GM12872 (cell line): ENCODE data around the gene IGFBP1.

ENCODE experiments used
- TF ChIP-seq, protein P1 (sequence below): IDR thresholded peaks from 3 replicates; pipeline ENCODE4 v1.5.1; 2011; ENCODE audit warnings: low read depth, mild to moderate bottlenecking, low read length, moderate library complexity; ENCODE audit not compliant: insufficient read depth

IGFBP1 gene

DNA sequence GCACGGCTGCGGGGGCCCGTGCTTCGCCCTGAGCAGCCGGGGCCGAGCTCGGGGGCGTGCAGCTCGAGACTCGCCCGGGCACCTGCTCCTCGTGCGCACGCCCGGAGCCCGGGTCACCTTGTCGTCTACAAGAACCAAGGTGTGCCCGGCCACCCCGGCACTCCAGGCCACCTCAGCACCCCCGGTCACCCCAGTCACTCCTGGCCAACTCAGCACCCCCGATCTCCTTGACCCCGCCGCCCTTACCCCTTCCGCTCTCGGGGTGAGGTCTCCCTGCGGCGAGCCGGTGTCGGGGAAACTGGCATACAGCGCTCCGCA is 33.1 kb downstream of the IGFBP1 start:
- TF ChIP-seq, protein P1, sequence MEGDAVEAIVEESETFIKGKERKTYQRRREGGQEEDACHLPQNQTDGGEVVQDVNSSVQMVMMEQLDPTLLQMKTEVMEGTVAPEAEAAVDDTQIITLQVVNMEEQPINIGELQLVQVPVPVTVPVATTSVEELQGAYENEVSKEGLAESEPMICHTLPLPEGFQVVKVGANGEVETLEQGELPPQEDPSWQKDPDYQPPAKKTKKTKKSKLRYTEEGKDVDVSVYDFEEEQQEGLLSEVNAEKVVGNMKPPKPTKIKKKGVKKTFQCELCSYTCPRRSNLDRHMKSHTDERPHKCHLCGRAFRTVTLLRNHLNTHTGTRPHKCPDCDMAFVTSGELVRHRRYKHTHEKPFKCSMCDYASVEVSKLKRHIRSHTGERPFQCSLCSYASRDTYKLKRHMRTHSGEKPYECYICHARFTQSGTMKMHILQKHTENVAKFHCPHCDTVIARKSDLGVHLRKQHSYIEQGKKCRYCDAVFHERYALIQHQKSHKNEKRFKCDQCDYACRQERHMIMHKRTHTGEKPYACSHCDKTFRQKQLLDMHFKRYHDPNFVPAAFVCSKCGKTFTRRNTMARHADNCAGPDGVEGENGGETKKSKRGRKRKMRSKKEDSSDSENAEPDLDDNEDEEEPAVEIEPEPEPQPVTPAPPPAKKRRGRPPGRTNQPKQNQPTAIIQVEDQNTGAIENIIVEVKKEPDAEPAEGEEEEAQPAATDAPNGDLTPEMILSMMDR = no peak

DNA sequence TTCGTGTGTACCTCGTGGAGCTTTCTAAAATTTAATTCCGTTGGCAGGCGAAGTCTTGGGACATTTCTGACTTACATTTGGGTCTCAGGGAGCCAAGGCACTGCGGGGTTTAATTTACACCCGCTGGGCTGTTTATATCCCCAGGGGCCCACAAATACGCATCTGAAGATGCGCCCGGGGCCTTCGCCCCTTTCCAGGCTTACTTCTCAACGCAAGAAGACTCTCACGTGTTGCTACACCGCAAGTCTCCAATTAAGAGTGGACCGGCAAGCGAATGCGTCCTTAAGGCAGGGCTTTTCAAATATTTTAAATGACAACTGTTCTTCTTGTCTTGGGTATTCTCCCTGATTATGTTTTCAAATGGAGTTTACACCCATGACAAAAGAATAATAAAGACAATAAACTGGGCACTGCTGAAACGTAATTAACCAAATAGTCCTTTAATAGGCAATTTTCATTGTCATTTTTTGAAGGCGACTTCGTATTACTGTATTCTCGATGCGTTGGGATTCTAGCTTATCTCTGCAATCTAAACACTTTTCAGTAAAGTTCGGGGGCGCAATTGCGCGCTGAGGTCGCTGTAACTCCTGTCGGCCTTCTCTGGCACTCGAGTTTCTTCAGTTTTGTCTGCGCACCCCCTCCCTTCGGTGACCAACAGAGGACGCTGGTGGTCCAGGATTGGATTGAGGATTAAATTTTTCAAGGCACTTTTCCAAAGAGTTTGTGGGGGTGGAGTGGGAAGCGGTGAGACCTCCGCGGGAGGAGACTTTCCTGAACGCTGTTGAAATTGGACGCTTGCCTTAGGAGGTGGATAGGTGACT is 33.6 kb downstream of the IGFBP1 start:
- TF ChIP-seq, protein P1 = peak; percentile 55

DNA sequence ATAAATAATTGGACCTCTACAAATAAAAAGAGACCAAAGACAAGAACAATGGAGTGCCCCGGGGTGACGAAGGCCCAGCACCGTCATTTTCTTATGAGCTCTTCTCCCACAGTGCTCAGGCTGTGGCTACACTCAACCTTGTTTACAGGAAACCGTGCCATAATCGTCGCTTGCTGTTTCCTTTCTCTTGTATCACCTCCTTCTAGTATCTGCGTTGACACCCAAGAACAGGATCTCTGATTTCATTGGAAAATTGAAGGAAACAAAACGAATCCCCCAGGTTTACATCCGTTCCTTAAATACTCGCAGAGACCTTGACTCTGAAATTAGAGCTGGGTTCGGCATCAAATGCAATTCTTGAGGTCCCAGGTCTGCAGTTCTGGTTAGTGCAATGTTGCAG is 34.5 kb downstream of the IGFBP1 start:
- TF ChIP-seq, protein P1 = no peak

DNA sequence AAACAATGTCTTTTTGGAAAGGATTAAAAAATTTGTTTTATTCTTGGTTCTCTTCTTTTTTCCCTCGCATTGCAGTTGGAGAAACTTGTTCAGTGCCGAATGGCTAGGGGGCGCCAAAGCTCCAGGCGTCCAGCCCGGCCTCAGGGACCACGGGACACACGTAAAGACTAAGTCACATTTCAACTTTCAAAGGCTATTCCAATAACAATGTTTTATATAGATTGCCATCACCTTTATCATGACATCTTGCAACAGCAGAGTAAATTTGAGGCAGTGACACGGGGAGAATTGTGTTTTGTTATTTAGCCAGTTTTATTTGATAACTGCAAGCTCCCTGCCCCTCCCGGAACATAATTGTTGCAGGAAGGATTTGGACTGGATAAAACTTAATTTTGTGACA is 35.0 kb downstream of the IGFBP1 start:
- TF ChIP-seq, protein P1 = peak; percentile 79

DNA sequence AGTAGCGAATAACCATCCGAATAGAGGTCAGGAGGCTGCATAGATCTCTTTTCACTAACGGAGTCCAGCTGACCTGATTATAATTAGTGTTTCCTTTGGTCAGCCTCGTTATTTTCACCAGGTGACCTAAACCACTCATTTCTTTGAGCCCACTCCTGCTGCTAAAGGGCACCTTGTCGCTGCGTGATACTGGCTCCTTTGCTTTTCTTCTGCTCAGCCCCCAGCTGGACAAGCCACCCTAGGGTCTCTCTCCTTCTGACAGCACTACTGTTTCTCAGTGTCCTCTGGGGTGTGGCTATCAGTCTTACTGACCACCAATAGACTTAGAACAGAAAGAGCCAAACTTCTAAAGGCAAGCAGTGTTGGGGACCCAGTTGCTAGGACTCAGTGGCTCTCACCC is 35.5 kb downstream of the IGFBP1 start:
- TF ChIP-seq, protein P1 = no peak

DNA sequence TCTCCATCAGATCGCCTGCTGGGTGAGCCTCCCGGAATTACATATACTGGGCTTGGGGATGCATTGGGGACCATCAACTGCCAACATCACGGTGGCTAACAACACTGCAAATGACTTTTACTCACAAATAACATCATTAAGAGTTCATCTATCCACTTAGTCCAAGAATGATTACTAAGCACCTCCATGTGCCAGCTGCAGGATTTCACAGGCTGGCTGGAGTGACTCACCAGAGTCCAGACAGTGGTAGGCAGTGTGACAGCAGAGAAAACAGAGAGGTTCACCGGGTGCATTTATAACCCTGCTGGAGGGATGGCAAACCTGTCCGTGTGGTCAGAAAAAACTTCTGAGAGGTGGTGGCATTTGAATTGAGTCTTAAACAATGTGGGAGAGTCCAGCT is 36.0 kb downstream of the IGFBP1 start:
- TF ChIP-seq, protein P1 = no peak

DNA sequence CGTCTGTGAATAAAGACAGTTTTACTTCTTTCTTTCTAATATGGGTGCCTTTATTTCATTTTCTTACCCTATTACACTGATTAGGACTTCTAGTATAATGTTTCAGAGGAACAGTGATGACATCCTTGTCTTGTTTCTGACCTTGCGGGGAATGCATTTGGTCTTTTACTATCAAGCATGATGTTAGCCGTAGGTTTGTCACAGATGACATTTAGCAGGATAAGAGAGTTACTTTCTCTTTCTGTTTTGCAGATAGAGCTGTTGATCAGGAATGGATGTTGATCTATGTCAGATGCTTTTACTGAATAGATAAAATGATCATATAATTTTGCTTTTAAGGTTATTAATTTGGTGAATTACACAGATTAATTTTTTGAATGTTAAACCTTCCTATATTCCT is 39.4 kb downstream of the IGFBP1 start:
- TF ChIP-seq, protein P1 = no peak

DNA sequence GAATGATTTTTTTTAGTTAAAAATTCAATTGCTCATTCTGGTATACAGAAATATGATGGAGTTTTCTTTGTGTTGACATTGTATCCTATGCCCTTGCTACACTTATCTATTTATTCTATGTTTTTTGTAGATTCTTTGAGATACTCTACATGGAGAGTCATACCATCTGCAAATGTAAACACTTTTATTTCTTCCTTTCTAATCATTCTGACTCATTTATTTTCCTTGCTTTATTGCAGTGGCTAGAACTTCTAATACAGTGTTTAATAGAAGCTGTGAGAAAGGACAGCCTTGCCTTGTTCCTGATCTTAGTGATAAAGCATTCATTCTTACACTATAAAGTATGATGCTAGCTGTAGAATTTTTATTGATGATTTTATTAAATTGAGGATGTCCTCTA is 42.7 kb downstream of the IGFBP1 start:
- TF ChIP-seq, protein P1 = no peak
